HG03432 (cell line): ENCODE measurements around the gene TUBGCP2.
A peak's percentile ranks its signal among the peaks of the same experiment; 100 is the strongest.
"Not testable (repeated sequence)": the region's sequence is repeated elsewhere in the genome, so short reads cannot be mapped to it uniquely, and the experiment has no call there.

Experiments used
- ATAC-seq: cut with Tn5 transposase; IDR thresholded peaks from one replicate; pipeline ENCODE4 v1.9.1; 2021; ENCODE audit warnings: mild to moderate bottlenecking, moderate library complexity; ENCODE audit not compliant: unreplicated experiment

TUBGCP2 gene

DNA sequence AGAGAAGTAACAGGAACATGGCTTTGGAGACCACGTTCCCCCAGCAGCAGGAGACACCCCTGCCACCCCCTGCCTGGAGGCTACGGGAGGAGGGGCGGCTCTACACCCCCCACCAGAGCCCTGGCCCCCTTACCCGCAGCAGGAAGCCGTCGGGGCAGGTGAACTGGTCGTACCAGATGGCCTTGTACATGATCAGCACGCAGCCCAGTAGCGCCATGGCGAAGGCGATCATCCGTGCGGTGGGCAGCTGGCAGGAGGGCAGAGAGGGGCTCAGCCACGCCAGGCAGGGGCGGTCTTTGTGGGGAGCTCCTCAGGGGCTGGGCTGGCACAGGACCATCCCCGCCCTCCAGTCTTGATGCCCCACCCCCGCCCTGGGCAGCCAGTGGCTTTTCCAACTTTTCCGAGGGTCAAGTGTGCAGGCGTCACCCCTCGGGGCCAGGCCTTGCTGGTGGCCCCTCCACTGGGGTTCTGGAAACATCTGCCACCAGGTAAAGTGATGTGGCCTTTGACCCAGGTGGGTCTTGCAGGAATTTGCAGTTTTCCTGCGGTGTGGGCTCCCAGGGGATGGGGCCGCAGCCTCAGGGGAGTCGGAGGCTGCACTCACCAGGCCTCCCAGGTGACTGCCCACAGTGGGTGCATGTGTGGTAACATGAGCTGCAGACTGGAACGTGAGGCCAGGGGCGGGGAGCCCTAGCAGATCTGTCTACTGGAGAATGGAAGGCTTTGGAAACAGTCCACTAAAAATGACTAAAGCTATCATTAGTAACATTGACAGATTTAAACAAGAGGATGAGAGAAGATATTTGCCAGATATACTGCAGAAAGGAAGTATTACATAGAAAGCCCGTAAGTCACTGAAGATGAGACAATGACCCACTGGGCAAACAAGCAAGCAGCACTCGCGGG lies 18.3 kb upstream of the TUBGCP2 start:
- no peak for ATAC-seq

DNA sequence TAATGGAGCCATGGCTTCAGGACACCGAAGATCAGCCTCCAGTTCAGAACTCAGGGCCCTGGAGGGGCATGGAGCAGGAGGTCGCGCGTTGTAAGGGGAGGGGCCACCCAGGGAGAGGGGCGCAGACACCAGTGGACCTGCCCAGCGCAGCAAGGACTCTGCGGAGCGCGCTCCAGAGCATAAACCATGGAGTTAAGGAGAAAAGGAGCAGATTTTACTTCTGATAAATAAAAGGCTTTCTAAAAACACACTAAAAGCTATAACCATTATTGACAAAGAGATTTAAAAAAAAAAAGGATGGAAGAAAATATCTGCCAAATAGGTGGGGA lies 17.5 kb upstream of the TUBGCP2 start:
- ATAC-seq = no peak

DNA sequence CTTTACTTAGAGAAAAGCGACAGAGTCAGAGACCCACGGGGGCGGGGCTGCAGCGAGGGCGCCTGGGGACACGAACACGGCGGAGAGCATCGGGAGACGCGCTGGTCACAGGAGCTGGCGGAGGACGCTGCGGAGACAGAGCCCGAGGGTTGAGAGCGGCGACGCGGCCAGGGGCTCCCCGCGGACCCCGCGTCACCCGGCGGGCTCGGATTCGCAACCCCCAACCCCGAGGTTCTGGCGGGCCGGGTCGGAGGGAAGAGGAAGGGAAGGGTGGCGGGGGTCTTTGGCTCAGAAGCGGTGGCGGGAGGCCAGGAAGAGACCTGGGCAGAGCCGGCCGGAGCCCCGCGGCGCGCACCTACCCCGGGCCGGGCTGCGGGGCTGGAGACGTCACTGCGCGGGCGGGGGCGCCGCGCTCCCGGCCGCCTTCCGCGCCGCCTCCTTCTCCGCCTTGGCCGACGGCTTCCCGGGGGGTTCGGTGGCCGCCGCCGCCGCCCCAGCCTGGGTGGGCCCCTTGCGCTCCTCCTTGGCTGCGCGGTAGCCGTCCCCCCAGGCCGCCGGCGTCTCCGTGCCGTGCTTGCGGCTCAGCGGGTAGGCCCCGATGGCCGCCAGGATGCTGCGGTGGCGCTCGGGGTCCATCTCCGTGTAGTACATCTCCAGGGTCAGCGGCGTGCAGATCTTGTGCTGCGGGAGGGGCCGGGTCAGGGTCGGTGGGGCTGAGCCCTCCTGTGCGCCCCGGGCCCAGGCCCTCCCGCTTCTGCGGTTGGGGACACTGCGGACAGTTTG lies 17.0 kb upstream of the TUBGCP2 start:
- no peak for ATAC-seq

DNA sequence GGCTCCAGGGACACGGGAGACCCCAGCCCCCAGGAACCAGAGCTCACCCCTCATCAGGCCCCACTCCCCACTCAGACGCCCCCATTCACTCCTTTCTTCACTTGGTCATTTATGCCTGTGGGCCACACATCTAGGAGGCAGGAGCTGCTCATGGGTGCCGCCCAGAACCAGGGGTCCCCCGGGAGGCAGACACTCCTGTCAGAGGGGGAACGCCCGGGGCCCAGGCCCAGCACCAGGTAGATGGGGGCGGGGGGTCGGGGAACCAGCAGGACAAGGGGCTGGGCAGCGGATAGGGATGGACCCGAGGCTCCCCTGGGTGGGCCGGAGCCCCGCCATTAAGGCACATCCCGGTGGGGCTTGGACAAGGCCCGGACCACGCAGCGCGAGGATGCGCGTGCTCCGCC lies 16.2 kb upstream of the TUBGCP2 start:
- ATAC-seq = no peak

DNA sequence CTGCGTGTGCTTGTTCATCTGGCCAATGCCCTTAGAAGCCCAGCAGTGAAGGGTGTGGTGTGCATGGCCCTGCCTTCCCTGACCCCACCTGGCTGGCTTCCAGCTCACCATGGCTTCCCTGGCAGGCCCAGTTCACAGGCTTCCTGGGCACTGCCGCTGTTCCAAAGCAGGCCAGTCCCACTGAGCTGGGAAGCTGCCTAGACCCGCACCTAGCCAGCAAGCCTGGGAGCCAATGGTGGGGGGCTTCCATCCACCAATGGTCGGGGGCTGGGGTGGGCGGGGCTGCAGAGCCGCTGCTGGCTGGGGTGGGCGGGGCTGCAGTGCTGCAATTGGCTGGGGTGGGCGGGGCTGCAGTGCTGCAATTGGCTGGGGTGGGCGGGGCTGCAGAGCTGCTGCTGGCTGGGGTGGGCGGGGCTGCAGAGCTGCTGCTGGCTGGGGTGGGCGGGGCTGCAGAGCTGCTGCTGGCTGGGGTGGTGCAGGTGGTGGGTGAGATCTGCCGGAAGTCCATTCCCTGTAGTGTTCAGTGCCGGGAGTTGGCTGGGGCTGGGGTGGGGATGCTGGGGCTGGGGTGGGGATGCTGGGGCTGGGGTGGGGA lies 15.6 kb upstream of the TUBGCP2 start:
- ATAC-seq = peak; percentile 51

DNA sequence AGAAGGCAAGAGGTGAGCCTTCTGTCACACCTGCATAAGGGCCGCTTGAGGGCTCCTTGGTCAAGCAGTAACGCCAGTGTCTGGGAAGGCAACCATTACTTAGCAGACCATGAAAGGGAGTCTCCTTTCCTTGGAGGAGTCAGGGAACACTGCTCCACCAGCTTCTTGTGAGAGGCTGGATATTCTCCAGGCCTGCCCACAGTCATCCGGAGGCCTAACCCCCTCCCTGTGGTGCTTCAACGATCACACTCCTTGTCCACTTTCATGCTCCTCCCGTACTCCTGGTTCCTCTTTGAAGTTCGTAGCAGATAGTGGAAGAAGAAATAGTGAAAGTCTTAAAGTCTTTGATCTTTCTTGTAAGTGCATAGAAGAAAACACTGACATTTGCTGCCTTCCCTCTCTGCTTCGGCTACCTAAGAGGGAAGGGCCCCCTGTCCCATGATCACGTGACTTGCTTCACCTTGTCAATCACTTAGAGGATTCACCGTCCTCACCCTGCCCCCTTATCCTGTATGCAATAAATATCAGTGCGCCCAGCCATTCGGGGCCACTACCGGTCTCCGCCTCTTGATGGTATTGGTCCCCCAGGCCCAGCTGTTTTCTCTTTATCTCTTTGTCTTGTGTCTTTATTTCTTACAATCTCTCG lies 13.5 kb upstream of the TUBGCP2 start:
- ATAC-seq = not testable (repeated sequence)

DNA sequence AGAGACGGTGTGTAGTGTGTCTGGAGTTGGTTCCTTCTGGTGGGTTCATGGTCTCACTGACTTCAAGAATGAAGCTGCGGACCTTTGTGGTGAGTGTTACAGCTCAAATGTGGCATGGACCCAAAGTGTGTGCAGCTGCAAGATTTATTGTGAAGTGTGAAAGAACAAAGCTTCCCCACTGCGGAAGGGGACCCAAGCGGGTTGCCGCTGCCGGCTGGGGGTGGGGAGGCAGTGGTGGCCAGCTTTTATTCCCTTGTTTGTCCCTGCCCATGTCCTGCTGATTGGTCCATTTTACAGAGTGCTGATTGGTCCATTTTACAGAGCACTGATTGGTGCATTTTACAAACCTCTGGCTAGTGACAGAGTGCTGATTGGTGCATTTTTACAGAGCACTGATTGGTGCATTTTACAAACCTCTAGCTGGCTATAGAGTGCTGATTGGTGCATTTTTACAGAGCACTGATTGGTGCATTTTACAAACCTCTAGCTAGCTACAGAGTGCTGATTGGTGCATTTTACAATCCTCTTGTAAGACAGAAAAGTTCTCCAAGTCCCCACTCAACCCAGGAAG lies 12.3 kb upstream of the TUBGCP2 start:
- not testable (repeated sequence) for ATAC-seq

DNA sequence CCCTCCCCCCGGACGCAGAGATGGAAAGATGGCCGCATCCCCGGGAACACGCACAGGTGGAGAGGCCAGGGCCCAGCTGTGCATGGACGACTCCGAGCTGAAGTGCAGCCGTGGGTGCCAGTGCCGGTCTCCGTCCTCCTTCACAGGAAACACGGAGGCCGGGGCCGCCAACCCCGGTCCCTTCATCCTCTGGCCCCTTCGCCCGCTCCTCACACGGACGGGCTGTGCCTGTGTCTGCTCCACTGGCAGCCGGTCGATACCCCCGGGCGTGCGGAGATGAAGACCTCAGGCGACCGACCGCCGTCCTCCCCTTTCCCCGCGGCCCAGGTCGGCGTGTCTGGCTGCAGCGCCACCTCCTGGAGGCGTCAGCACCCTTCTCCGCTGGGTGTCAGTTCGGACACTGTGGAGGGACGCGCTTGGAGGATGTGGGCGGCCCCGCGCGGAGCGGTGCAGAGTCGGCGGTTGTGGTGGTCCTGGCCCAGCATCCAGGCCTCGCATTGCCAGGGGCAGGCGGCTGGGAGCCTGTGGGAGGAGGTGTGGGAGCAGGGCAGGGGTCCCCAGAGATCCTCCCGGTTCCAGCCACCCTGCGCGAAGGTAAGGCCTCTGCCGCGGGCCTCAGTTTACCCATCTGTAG lies 9.9 kb upstream of the TUBGCP2 start:
- peak; percentile 92 for ATAC-seq

DNA sequence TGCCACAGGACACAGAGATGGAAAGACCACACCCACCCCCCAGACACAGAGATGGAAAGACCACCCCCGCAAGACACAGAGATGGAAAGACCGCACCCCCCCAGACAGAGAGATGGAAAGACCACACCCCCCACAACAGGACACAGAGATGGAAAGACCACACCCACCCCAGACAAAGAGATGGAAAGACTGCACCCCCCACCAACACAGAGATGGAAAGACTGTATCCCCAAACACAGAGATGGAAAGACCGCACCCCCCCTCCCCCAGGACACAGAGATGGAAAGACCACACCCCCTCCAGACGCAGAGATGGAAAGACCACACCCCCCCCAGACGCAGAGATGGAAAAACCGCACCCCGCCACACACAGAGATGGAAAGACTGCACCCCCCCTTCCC lies 8.1 kb upstream of the TUBGCP2 start:
- ATAC-seq = no peak

DNA sequence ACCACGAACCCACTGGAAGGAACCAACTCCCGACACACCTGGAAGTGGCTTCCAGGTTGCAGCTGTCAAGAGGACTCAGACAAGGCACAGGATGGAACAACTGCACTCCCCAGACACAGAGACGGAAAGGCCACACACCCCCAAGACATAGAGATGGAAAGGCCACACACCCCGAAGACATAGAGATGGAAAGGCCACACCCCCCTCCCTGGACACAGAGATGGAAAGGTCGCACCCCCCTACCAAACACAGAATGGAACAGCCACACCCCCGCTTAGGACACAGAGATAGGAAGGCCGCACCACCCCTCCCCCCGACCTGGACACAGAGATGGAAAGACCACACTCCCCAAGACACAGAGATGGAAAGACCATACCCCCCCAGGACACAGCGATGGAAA lies 7.6 kb upstream of the TUBGCP2 start:
- no peak for ATAC-seq

DNA sequence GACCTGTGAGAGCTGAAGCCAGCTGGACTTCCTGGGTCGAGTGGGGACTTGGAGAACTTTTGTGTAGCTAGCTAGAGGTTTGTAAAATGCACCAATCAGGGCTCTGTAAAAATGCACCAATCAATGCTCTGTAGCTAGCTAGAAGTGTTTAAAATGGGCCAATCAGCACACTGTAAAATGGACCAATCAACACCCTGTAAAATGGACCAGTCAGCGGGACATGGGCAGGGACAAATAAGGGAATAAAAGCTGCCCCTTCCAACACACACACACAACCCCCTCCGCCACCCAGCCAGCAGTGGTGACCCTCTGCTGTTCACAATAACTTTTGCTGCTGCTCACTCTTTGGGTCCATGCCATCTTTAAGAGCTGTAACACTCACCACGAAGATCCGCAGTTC lies 7.2 kb upstream of the TUBGCP2 start:
- ATAC-seq = no peak

DNA sequence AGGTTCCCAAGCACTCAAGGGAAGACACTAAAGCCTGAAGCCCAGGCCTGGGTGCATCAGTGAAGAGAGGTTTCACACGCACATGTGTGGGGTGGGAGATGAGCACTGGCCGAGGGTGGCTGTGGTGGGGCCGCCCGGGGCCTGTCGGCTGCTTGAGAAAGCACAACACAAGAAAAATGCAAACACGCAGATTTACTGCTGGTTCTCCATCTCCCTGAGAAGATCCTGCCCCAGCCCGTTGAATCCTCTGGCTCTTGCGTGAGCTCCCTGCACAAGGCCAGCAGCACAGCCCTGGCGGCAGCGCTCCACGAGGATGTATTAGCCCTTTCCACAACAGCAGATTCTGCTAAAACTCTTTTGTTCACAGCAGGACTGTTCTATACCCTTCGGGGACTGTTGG lies 6.2 kb upstream of the TUBGCP2 start:
- no peak for ATAC-seq

DNA sequence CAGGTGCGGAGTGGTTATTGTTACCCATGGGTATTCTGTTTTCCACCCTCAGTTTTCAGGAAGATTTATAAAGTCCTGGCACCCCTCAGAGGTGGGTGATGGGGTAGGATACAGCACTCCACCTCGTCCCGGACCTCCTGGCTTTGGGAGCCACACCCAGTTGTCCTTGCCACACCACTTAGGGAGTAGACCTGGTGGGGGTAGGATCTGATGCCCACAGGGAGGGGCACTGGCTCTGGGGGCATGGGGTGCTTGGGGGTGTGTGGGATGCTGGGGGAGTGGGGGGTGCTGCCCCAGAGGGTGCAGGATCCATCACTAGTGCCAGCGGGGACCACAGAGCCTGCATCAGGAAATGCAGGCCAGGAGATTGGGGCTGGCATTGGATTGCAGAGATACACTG lies 4.5 kb upstream of the TUBGCP2 start:
- no peak for ATAC-seq

DNA sequence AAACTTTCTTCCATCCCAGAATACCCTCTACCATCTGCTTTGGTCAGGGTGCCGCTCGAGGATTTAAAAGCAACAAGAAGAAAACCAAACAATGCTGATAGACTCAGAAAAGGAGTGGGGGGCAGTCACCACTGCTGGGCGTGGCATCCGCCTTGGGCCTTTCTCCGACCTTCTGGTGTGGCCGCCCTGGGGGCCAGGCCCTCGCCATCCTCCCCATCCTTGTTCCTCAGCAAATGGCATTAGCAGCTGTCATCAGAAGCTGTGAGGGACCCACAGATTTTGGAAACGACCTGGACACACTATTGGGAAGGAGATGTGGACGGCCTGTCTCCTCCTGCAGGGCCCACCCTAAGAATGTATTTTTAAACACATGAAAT lies 4.1 kb upstream of the TUBGCP2 start:
- ATAC-seq = no peak

DNA sequence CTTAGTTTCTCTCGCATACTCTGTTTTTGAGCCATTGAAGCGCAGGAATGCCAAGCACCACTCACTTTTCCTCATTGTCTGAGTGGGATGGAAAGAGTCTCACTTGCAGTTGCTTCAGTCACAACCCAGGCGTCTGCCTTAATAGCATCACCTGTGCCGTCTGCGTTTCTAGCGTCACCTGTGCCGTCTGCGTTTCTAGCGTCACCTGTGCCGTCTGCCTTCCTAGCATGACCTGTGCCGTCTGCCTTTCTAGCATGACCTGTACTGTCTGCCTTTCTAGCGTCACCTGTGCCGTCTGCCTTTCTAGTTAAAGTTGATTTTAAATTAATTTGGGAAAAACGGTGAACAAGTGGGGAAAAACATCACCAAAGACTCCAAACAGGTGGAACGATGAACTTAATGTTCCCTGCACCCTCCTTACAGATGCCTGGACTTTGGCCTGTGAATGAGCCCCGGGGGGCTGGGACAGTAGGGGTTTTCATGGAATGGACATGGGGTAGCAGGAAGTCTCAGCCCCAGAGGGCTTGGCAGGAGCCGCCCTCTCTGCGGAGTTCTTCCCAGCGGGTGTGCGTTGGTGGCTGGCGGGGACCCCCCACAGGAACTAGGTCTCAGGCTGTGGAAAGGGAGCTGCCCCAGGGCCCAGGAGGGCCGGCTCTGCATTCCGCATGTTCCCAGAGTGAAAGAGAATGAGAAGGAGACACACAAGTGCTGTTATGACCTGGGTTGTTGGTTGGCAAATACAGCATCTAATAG lies 3.5 kb upstream of the TUBGCP2 start:
- no peak for ATAC-seq

DNA sequence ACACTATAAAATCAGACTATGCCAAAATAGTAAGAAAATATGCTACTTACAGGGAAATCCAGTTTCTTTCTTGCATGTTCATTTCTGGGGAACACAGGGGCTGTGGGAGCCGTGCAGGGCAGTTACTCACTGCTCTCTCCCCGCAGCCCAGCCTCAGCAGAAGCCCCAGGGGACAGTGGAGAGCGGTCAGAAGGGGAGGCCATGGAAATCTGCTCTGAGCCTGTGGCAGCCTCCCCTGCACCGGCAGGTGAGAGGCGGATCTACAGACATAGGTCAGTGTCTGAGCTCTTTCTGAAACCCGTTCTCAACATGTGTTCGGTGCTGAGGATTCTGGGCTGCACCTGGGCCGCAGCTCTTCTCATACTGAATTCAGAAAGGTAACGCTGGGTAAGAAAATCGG lies 2.9 kb upstream of the TUBGCP2 start:
- no peak for ATAC-seq

DNA sequence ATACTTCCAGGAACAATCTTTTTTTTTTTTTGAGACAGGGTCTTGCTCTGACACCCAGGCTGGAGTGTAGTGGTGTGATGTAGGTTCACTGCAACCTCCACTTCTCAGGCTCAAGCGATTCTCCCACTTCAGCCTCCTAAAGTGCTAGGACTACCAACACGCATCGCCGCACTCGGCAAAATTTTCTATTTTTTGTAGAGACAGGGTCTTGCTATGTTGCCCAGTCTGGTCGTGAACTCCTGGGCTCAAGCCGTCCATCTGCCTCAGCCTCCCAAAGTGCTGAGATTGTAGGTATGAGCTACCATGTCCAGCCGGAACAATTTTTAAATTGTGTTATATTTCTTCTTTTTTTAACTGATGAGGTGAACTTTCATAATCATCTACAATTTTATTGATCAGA lies 2.1 kb upstream of the TUBGCP2 start:
- ATAC-seq = no peak

DNA sequence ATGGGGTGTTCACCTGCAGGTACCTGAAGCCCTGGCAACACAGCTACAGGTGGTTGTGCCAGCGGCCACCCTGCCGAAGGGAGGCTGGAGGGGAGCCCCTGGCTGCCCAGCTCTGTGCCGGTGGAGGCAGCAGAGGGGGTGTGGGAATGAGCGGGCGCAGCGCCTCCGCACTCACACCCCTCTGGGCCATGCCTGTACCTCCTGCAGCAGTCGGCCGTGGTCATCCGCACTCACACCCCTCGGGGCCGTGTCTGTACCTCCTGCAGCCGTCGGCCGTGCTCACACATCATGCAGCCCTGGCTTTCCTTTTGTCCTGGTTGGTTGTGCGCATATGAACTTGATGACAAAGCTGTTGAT lies 1.7 kb upstream of the TUBGCP2 start:
- no peak for ATAC-seq

DNA sequence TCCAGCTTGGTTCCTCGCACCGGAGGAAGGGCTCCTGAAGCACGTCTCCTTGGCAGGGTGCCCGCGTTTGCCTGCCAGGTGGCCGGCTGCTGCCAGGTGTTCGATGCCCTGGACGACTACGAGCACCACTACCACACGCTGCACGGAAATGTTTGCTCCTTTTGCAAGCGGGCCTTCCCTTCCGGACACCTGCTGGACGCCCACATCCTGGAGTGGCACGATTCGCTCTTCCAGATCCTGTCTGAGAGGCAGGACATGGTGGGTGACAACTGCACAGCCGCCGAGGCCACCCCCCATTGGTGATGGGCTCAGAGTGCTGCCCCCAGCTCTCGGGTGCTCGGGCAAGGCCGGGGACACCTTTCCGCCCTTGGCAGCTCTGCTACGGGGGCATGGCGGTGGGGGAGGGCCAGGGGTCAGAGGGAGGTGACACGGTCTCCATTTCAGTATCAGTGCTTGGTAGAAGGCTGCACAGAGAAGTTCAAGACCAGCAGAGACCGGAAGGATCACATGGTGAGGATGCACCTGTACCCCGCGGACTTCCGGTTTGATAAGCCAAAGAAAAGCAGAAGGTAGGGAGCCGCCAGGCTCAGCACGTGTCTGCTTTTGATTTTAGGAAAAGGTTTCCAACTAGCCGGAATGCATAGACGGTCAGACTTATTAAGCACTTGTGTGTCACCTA lies 1.2 kb upstream of the TUBGCP2 start:
- ATAC-seq = no peak
